Gastrocnemius medialis (tissue), 4 donors: ENCODE measurements around the gene TDRD7. TPM values are rescaled to one million over a fixed set of nuclear protein-coding genes. Genes with fewer than 3 reads are reported as not detected.

Source experiments
- ATAC-seq, 2 donors: fragments of 150-250 bp; one replicate each; pipeline ENCODE4 v1.9.1; 2016
- DNase-seq, 2 donors: peaks; one replicate each; pipeline ENCODE4 v3.0.0-alpha.2; 2019
- H3K27ac ChIP-seq, 4 donors: fragments of 200-600 bp; sonication (generic); 1 replicate in 1 of 4; 2 replicates in 3 of 4; pipeline ENCODE4 v1.5.1; 2016 to 2018; ENCODE audit warnings: mild to moderate bottlenecking in 2 of 4, moderate library complexity in 1 of 4
- H3K27me3 ChIP-seq, 3 donors: fragments of 200-600 bp; sonication (generic) in 2 of 3; 1 replicate in 1 of 3; 2 replicates in 2 of 3; pipeline versions ENCODE4 v1.5.1 to v1.6.0; 2016 to 2019; ENCODE audit warnings: mild to moderate bottlenecking in 1 of 3, moderate library complexity in 1 of 3
- H3K36me3 ChIP-seq, 2 donors: fragments of 200-600 bp; sonication (generic) in 1 of 2; one replicate each; pipeline ENCODE4 v1.5.1; 2017 to 2018
- H3K4me1 ChIP-seq, 2 donors: fragments of 200-600 bp; sonication (generic) in 1 of 2; one replicate each; pipeline ENCODE4 v1.5.1; 2016 to 2017; ENCODE audit warnings: mild to moderate bottlenecking in 2 of 2
- H3K4me3 ChIP-seq, 4 donors: fragments of 200-600 bp; sonication (generic) in 3 of 4; 1 replicate in 1 of 4; 2 replicates in 3 of 4; pipeline ENCODE4 v1.5.1; 2016 to 2019; ENCODE audit warnings: mild to moderate bottlenecking in 2 of 4
- H3K9me3 ChIP-seq, 3 donors: fragments of 200-600 bp; sonication (generic) in 2 of 3; 1 replicate in 1 of 3; 2 replicates in 2 of 3; pipeline ENCODE4 v1.5.1; 2016 to 2019
- POLR2A ChIP-seq, 2 donors: fragments of 450-650 bp; IDR thresholded peaks; one replicate each; pipeline ENCODE4 v1.6.1; 2017; ENCODE audit warnings: antibody characterized with exemption in 2 of 2, mild to moderate bottlenecking in 2 of 2, moderate library complexity in 2 of 2
- in situ Hi-C, 4 donors: fragments of 200-750 bp; cut with MboI; loops; one replicate each; pipeline versions ENCODE4 v1.15.0 to v1.8.0; 2017; ENCODE audit warnings: low sequenced_read_pairs in 4 of 4
- intact Hi-C: fragments of 100-400 bp; cut with DNase I; formaldehyde crosslinking; loops from one replicate; pipeline ENCODE4 v1.15.1; 2023; ENCODE audit warnings: low total_unique reads
- total RNA-seq, 4 donors: library from RNA; depleted of rRNA; stranded (reverse); fragments of >200 nt; gene quantifications; one replicate each; pipeline versions ENCODE4 v1.1.0 to v1.2.3, GENCODE V29; 2016
- TF ChIP-seq, protein P1 (sequence below), 5 experiments: fragments of 450-650 bp in 3 of 5; fragments of 200-600 bp in 2 of 5; sonication (generic) in 2 of 5; IDR thresholded peaks in 4 of 5; conservative IDR thresholded peaks in 1 of 5; 1 replicate in 4 of 5; 2 replicates in 1 of 5; pipeline ENCODE4 v1.5.1; 2016 to 2019; ENCODE audit warnings: antibody characterized with exemption in 5 of 5, mild to moderate bottlenecking in 3 of 5, moderate library complexity in 3 of 5

The TDRD7 gene
- total RNA-seq, 4 donors from 2014 or later, result 2.9 to 5.7 (median 3.5) TPM

- in situ Hi-C loops, result no loop called here
- TF ChIP-seq POLR2A (IDR thresholded peaks at IDR 0.05), result no peak
- TF ChIP-seq, protein P1, sequence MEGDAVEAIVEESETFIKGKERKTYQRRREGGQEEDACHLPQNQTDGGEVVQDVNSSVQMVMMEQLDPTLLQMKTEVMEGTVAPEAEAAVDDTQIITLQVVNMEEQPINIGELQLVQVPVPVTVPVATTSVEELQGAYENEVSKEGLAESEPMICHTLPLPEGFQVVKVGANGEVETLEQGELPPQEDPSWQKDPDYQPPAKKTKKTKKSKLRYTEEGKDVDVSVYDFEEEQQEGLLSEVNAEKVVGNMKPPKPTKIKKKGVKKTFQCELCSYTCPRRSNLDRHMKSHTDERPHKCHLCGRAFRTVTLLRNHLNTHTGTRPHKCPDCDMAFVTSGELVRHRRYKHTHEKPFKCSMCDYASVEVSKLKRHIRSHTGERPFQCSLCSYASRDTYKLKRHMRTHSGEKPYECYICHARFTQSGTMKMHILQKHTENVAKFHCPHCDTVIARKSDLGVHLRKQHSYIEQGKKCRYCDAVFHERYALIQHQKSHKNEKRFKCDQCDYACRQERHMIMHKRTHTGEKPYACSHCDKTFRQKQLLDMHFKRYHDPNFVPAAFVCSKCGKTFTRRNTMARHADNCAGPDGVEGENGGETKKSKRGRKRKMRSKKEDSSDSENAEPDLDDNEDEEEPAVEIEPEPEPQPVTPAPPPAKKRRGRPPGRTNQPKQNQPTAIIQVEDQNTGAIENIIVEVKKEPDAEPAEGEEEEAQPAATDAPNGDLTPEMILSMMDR (IDR thresholded peaks at IDR 0.05 in 4 of 5, conservative IDR thresholded peaks at IDR 0.05 in 1 of 5), result no peak
Observed at GRCh38 chr9:97475059-97475458, 63.2 kb downstream of the TDRD7 start.

GRCh38 chr9:97478301-97478981 lies 66.5 kb downstream of the TDRD7 start:
- Histone ChIP-seq H3K9me3 (no peaks in the 10 kb centered on the region), H3K27me3 (no peaks in the 10 kb centered on the region), H3K36me3 (peaks cover 0 to 7% of the 10 kb centered on the region in 2 donors), H3K27ac (no peak overlapping the region), H3K4me3 (no peak overlapping the region), H3K4me1 (peaks cover 0 to 14% of the 10 kb centered on the region in 2 donors)
- TF ChIP-seq, protein P1 (IDR thresholded peaks at IDR 0.05 in 4 of 5, conservative IDR thresholded peaks at IDR 0.05 in 1 of 5), result no peak
- TF ChIP-seq POLR2A (IDR thresholded peaks at IDR 0.05), result no peak
- ATAC-seq (no peak), DNase-seq (no peak)
- intact Hi-C loops, result no loop called here
- in situ Hi-C loops, result no loop called here

More at GRCh38 chr9:97475059-97475458, 63.2 kb downstream of the TDRD7 start:
- Histone ChIP-seq H3K27me3 (no peaks in the 10 kb centered on the region), H3K36me3 (no peaks in the 10 kb centered on the region), H3K4me1 (peaks cover 0 to 16% of the 10 kb centered on the region in 2 donors), H3K4me3 (no peak overlapping the region), H3K9me3 (no peaks in the 10 kb centered on the region), H3K27ac (no peak overlapping the region)
- intact Hi-C loops, result no loop called here
- no peak for DNase-seq
- no peak for ATAC-seq

- no peaks in the 10 kb centered on the region for H3K9me3 ChIP-seq
- TF ChIP-seq, protein P1 (IDR thresholded peaks at IDR 0.05 in 4 of 5, conservative IDR thresholded peaks at IDR 0.05 in 1 of 5), result no peak
- TF ChIP-seq POLR2A (IDR thresholded peaks at IDR 0.05), result no peak
- in situ Hi-C loops (no loop called here), intact Hi-C loops (no loop called here)
- ATAC-seq, result no peak
- H3K27ac ChIP-seq, result no peak overlapping the region
- no peak for DNase-seq
- H3K36me3 ChIP-seq, result peaks cover 0 to 7% of the 10 kb centered on the region in 2 donors
- peaks cover 0 to 5% of the 10 kb centered on the region in 2 donors for H3K4me1 ChIP-seq
- no peaks in the 10 kb centered on the region for H3K27me3 ChIP-seq
- no peak overlapping the region for H3K4me3 ChIP-seq
Observed at GRCh38 chr9:97479496-97480159, 67.7 kb downstream of the TDRD7 start.

DNA sequence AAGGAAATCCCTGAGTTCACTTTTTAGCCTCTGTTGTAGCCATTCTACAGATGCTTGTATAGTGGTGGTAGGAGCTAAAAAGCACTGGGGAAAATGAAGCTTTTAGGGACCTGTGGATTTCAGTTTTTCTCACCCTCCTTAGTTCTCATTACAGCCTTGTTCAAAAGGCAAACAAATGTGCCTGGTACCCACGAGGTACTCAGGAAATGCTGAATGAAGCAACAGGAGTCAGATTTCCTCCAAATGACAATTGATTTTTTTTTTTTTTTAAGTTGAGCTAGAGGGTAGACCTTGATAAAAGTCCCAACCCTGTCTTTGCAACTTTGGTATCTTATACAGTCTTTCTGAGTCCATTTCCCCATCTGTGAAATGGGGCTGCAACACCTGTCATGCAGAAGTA lies 68.3 kb downstream of the TDRD7 start:
- in situ Hi-C loops (no loop called here), intact Hi-C loops (no loop called here)
- H3K4me1 ChIP-seq, result peaks cover 0 to 5% of the 10 kb centered on the region in 2 donors
- TF ChIP-seq, protein P1 (IDR thresholded peaks at IDR 0.05 in 4 of 5, conservative IDR thresholded peaks at IDR 0.05 in 1 of 5), result no peak
- no peak for TF ChIP-seq POLR2A (IDR thresholded peaks at IDR 0.05)
- no peak for DNase-seq
- no peak overlapping the region for H3K27ac ChIP-seq
- no peaks in the 10 kb centered on the region for H3K27me3 ChIP-seq
- ATAC-seq, result no peak
- peaks cover 0 to 7% of the 10 kb centered on the region in 2 donors for H3K36me3 ChIP-seq
- no peaks in the 10 kb centered on the region for H3K9me3 ChIP-seq
- H3K4me3 ChIP-seq, result no peak overlapping the region
